K562 (cell line): ENCODE results near the gene SRBD1. TPM values are rescaled to one million over a fixed set of nuclear protein-coding genes. Genes with fewer than 3 reads are reported as not detected.

Experiments
- ARID2 ChIP-seq: fragments of 450-650 bp; IDR thresholded peaks from 2 replicates; pipeline ENCODE4 v1.6.1; 2017; ENCODE audit warnings: antibody characterized with exemption, mild to moderate bottlenecking
- ATF1 ChIP-seq, 2 experiments: fragments of 450-650 bp in 1 of 2; IDR thresholded peaks; 2 replicates each; pipeline ENCODE4 v1.6.1; 2016; ENCODE audit warnings: missing compliant biosample characterization in 1 of 2, missing genetic modification characterization in 1 of 2
- ATF7 ChIP-seq: fragments of 450-650 bp; IDR thresholded peaks from 2 replicates; pipeline ENCODE4 v1.7.1; 2014; ENCODE audit warnings: mild to moderate bottlenecking, moderate library complexity
- BHLHE40 ChIP-seq: IDR thresholded peaks from 2 replicates; pipeline ENCODE4 v1.6.1; 2011; ENCODE audit warnings: low read length, improper control_type of control experiment
- CHD4 ChIP-seq: fragments of 200-600 bp; sonication (generic); IDR thresholded peaks from 3 replicates; pipeline ENCODE4 v1.6.1; 2012; ENCODE audit warnings: low read depth, mild to moderate bottlenecking, mixed read lengths, low read length, inconsistent platforms; ENCODE audit not compliant: insufficient read depth, insufficient replicate concordance, poor library complexity, severe bottlenecking
- DMBX1 ChIP-seq: fragments of 250-450 bp; sonication (Bioruptor Pico); IDR thresholded peaks from 2 replicates; pipeline ENCODE4 v1.8.0; 2022; ENCODE audit warnings: inconsistent platforms, mild to moderate bottlenecking, moderate library complexity, borderline replicate concordance
- EGR1 ChIP-seq: fragments of 450-650 bp; conservative IDR thresholded peaks from 2 replicates; pipeline ENCODE4 v1.6.1; 2017; ENCODE audit warnings: mild to moderate bottlenecking
- GTF2F1 ChIP-seq: IDR thresholded peaks from 2 replicates; pipeline ENCODE4 v1.6.1; 2011; ENCODE audit warnings: low read depth, low read length, improper control_type of control experiment
- IRF2 ChIP-seq: sonication (generic); formaldehyde crosslinking; IDR thresholded peaks from 2 replicates; pipeline ENCODE4 v1.8.1; 2022; ENCODE audit warnings: mild to moderate bottlenecking, missing genetic modification reagents
- KLF6 ChIP-seq: fragments of 250-450 bp; sonication (Bioruptor Pico); IDR thresholded peaks from 2 replicates; pipeline ENCODE4 v1.4.0; 2020; ENCODE audit warnings: mild to moderate bottlenecking, moderate library complexity, borderline replicate concordance
- NFATC3 ChIP-seq: fragments of 450-650 bp; IDR thresholded peaks from 2 replicates; pipeline ENCODE4 v1.6.1; 2017; ENCODE audit warnings: mild to moderate bottlenecking
- OTX1 ChIP-seq: fragments of 450-650 bp; formaldehyde crosslinking; IDR thresholded peaks from 2 replicates; pipeline ENCODE4 v1.4.0; 2022; ENCODE audit warnings: mild to moderate bottlenecking
- PRMT5 ChIP-seq: sonication (generic); formaldehyde crosslinking; IDR thresholded peaks from 2 replicates; pipeline ENCODE4 v1.5.0; 2020; ENCODE audit warnings: missing genetic modification reagents
- RAD21 ChIP-seq, 2 experiments: fragments of 250-450 bp in 1 of 2; fragments of 450-650 bp in 1 of 2; sonication (Bioruptor Pico) in 1 of 2; formaldehyde crosslinking in 1 of 2; IDR thresholded peaks in 1 of 2; conservative IDR thresholded peaks in 1 of 2; 2 replicates each; pipeline versions ENCODE4 v1.4.0 to v1.8.0; 2020 to 2022; ENCODE audit warnings: mild to moderate bottlenecking in 2 of 2, moderate library complexity in 1 of 2
- SMC3 ChIP-seq: conservative IDR thresholded peaks from 2 replicates; pipeline ENCODE4 v1.6.1; 2011; ENCODE audit warnings: low read depth, low read length, improper control_type of control experiment; ENCODE audit not compliant: insufficient read depth
- SOX6 ChIP-seq: fragments of 450-650 bp; IDR thresholded peaks from 2 replicates; pipeline ENCODE4 v1.6.1; 2014; ENCODE audit warnings: mild to moderate bottlenecking
- SRSF3 ChIP-seq: fragments of 200-400 bp; formaldehyde crosslinking; IDR thresholded peaks from 2 replicates; pipeline ENCODE4 v1.6.1; 2016; ENCODE audit warnings: mild to moderate bottlenecking, low read length, moderate library complexity; ENCODE audit not compliant: insufficient read depth
- SRSF7 ChIP-seq: fragments of 200-400 bp; formaldehyde crosslinking; optimal IDR thresholded peaks from 2 replicates; pipeline ENCODE3; 2017; ENCODE audit warnings: mild to moderate bottlenecking, low read depth, low read length
- ZBTB26 ChIP-seq: fragments of 450-650 bp; formaldehyde crosslinking; IDR thresholded peaks from 2 replicates; pipeline ENCODE4 v1.4.0; 2022; ENCODE audit warnings: missing genetic modification characterization
- ZNF431 ChIP-seq: sonication (generic); formaldehyde crosslinking; IDR thresholded peaks from 2 replicates; pipeline ENCODE4 v1.8.0; 2022; ENCODE audit warnings: mild to moderate bottlenecking, missing genetic modification reagents
- polyA plus RNA-seq, 8 experiments: library from polyadenylated mRNA; depleted of rRNA in 4 of 8; stranded (reverse) in 5 of 8; unstranded in 3 of 8; fragments of >200 nt; fragmentation: Nextera tagmentation in 2 of 8; fragmentation: Illumina TruSeq in 1 of 8; extraction: Ambion mirVana in 2 of 8; extraction: Trizol in 1 of 8; gene quantifications; 2 replicates each; pipeline versions ENCODE4 v1.2.1 to v1.2.3, GENCODE V29; 2011 to 2014; ENCODE audit warnings: inconsistent platforms in 1 of 8, missing spikeins in 1 of 8
- total RNA-seq, 7 experiments: library from RNA; depleted of rRNA in 6 of 7; stranded (reverse); fragments of >200 nt in 6 of 7; fragmentation: Illumina TruSeq in 2 of 7; extraction: Trizol in 2 of 7; gene quantifications; 2 replicates each; pipeline versions ENCODE4 v1.2.1 to v1.2.3, GENCODE V29; 2011 to 2021; ENCODE audit warnings: low replicate concordance in 1 of 7
- TF ChIP-seq, protein P1 (sequence below): fragments of 250-450 bp; sonication (Bioruptor Pico); IDR thresholded peaks from 2 replicates; pipeline ENCODE4 v1.4.0; 2020; ENCODE audit warnings: mild to moderate bottlenecking, moderate library complexity
- TF ChIP-seq, protein P2 (sequence below): fragments of 250-450 bp; sonication (Bioruptor Pico); IDR thresholded peaks from 2 replicates; pipeline ENCODE4 v1.8.0; 2022; ENCODE audit warnings: inconsistent platforms
- TF ChIP-seq, protein P3 (sequence below): sonication (generic); formaldehyde crosslinking; IDR thresholded peaks from 2 replicates; pipeline ENCODE4 v1.8.1; 2022; ENCODE audit warnings: missing genetic modification reagents

The SRBD1 gene
- total and polyA plus RNA-seq, 9 of the 15 experiments (the other 6 are each of a cell fraction or from before 2014, with no cell fraction given): 6.9 to 23.2 (median 14.7) TPM

GRCh38 chr2:45643543-45644542 lies 32.8 kb upstream of the SRBD1 start (continued):
- TF ChIP-seq ATF1 (CRISPR knock-in tag; IDR thresholded peaks at IDR 0.05) (no peak), ATF1 (tag; IDR thresholded peaks at IDR 0.05) (peak; percentile 30; the same call in 1 of the 2 replicates), ZBTB26 (no peak), SRSF7 (no peak), ATF7 (peak; percentile 42; the same call in 1 of the 2 replicates), NFATC3 (no peak), RAD21 (CRISPR knock-in tag; conservative IDR thresholded peaks at IDR 0.05 in 1 of 2, IDR thresholded peaks at IDR 0.05 in 1 of 2) (peak; percentile 98), DMBX1 (no peak), GTF2F1 (no peak), SRSF3 (no peak), KLF6 (CRISPR knock-in tag) (no peak), PRMT5 (CRISPR knock-in tag) (no peak), OTX1 (CRISPR knock-in tag) (no peak), BHLHE40 (no peak), ARID2 (peak; percentile 86), IRF2 (CRISPR knock-in tag) (no peak), CHD4 (no peak), ZNF431 (CRISPR knock-in tag) (no peak), SOX6 (no peak), EGR1 (peak; percentile 13; the same call in 1 of the 2 replicates), SMC3 (peak; percentile 91)
- TF ChIP-seq, protein P1, sequence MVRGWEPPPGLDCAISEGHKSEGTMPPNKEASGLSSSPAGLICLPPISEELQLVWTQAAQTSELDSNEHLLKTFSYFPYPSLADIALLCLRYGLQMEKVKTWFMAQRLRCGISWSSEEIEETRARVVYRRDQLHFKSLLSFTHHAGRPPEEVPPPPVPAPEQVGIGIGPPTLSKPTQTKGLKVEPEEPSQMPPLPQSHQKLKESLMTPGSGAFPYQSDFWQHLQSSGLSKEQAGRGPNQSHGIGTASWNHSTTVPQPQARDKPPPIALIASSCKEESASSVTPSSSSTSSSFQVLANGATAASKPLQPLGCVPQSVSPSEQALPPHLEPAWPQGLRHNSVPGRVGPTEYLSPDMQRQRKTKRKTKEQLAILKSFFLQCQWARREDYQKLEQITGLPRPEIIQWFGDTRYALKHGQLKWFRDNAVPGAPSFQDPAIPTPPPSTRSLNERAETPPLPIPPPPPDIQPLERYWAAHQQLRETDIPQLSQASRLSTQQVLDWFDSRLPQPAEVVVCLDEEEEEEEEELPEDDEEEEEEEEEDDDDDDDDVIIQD (CRISPR knock-in tag): no peak
- TF ChIP-seq, protein P2, sequence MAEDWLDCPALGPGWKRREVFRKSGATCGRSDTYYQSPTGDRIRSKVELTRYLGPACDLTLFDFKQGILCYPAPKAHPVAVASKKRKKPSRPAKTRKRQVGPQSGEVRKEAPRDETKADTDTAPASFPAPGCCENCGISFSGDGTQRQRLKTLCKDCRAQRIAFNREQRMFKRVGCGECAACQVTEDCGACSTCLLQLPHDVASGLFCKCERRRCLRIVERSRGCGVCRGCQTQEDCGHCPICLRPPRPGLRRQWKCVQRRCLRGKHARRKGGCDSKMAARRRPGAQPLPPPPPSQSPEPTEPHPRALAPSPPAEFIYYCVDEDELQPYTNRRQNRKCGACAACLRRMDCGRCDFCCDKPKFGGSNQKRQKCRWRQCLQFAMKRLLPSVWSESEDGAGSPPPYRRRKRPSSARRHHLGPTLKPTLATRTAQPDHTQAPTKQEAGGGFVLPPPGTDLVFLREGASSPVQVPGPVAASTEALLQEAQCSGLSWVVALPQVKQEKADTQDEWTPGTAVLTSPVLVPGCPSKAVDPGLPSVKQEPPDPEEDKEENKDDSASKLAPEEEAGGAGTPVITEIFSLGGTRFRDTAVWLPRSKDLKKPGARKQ (CRISPR knock-in tag): no peak
- TF ChIP-seq, protein P3, sequence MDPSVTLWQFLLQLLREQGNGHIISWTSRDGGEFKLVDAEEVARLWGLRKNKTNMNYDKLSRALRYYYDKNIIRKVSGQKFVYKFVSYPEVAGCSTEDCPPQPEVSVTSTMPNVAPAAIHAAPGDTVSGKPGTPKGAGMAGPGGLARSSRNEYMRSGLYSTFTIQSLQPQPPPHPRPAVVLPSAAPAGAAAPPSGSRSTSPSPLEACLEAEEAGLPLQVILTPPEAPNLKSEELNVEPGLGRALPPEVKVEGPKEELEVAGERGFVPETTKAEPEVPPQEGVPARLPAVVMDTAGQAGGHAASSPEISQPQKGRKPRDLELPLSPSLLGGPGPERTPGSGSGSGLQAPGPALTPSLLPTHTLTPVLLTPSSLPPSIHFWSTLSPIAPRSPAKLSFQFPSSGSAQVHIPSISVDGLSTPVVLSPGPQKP: no peak
